Upper lobe of left lung (tissue), 4 donors: ENCODE measurements around the gene FAM110D.

ENCODE experiments used
- EP300 ChIP-seq, 4 donors: sonication (generic); formaldehyde crosslinking; IDR thresholded peaks; one replicate each; pipeline ENCODE4 v1.5.1; 2017; ENCODE audit warnings: antibody characterized with exemption in 4 of 4, control low read depth in 2 of 4
- POLR2A ChIP-seq, 4 donors: fragments of 450-650 bp; IDR thresholded peaks; one replicate each; pipeline ENCODE4 v1.5.1; 2016 to 2017; ENCODE audit warnings: antibody characterized with exemption in 4 of 4, mild to moderate bottlenecking in 2 of 4
- POLR2AphosphoS5 ChIP-seq, 2 donors: sonication (generic); formaldehyde crosslinking; IDR thresholded peaks; one replicate each; pipeline ENCODE4 v1.5.1; 2017; ENCODE audit warnings: antibody characterized with exemption in 2 of 2

DNA sequence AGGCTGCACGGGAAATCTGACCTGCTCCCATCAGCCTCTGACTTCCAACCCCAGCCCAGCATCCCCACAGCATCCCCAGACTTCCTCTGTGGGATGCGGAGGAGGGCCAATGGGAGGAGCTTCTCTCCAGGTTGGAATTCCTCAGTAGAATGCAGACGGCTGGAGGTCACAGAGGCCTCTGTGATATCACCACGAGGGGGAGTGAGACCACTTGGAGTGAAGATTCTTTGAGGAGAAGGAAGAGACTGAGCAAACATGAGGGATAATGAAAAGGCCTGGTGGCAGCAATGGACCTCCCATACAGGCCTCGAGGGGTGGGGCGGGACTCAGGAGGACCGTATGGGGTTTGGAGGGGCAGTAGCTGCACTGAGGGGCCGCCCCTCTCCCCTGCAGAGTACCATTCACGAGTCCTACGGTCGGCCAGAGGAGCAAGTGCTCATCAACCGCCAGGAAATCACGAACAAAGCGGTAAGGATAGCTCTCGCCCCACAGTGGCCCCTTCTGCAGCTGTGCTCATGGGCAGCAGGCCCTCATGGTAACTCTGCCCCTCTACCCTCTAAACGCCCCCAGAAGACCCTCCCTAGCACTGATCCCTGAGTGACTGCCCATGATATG is 31.6 kb downstream of the FAM110D start, which contains the start of gene CATSPER4:
- no peak for TF ChIP-seq POLR2AphosphoS5 (IDR thresholded peaks at IDR 0.05)
- TF ChIP-seq EP300 (IDR thresholded peaks at IDR 0.05), result no peak
- TF ChIP-seq POLR2A (IDR thresholded peaks at IDR 0.05), result no peak
